GM12878 (cell line): ENCODE results near the gene TCF7L2. TPM values are rescaled to one million over a fixed set of nuclear protein-coding genes. Genes with fewer than 3 reads are reported as not detected.

Experiments
- ATAC-seq: fragments of 200-7000 bp; cut with Tn5 transposase; 3 replicates; pipeline ENCODE4 v1.9.1; 2020; ENCODE audit warnings: mild to moderate bottlenecking, moderate library complexity
- BruUV-seq: library from RNA; stranded (reverse); fragments of 400-500 nt; replicated peaks from 2 replicates; lab custom pipeline; 2021; lab: Mats Ljungman, UMichigan
- CTCF ChIA-PET: fragments of 300-600 bp; sonication (Branson Sonifier 250); formaldehyde crosslinking; extraction: SDS; loops from one replicate; lab custom pipeline; 2021; ENCODE audit warnings: inconsistent platforms; lab: Yijun Ruan, JAX
- POLR2A ChIA-PET: fragments of 350-600 bp; formaldehyde crosslinking; extraction: SDS; loops from one replicate; lab custom pipeline; 2021; ENCODE audit warnings: inconsistent platforms; lab: Charles Lee
- RAD21 ChIA-PET: fragments of 300-600 bp; sonication (Branson Sonifier 250); formaldehyde crosslinking; loops from one replicate; lab custom pipeline; 2023; ENCODE audit warnings: antibody characterized with exemption; ENCODE audit not compliant: unreplicated experiment; lab: Charles Lee
- SMC1A ChIA-PET: fragments of 300-600 bp; sonication (Branson Sonifier 250); formaldehyde crosslinking; loops from one replicate; lab custom pipeline; 2023; ENCODE audit not compliant: unreplicated experiment, uncharacterized antibody; lab: Charles Lee
- DNase-seq: peaks from one replicate; pipeline ENCODE4 v3.0.0-alpha.2; 2011; ENCODE audit warnings: low read depth, low spot score
- FAIRE-seq: peaks from 3 replicates; lab custom pipeline; 2011; peaks lifted over from hg19 to GRCh38; lab: Jason Lieb, UNC
- H2AFZ ChIP-seq: 2 replicates; pipeline ENCODE4 v1.6.0; 2011; ENCODE audit warnings: low read depth, low read length, control low read depth; ENCODE audit not compliant: control insufficient read depth
- H3K27ac ChIP-seq: 2 replicates; pipeline ENCODE4 v1.5.1; 2011; ENCODE audit warnings: control low read depth; ENCODE audit not compliant: control insufficient read depth, insufficient read depth
- H3K27me3 ChIP-seq, 2 experiments: replicated peaks in 1 of 2; 2 replicates each; pipeline versions ENCODE4 v1.6.0 to v1.6.1; 2011; ENCODE audit warnings: low read length in 1 of 2; ENCODE audit not compliant: control insufficient read depth in 2 of 2, insufficient read depth in 2 of 2
- H3K36me3 ChIP-seq, 2 experiments: 2 replicates each; pipeline ENCODE4 v1.5.1; 2011; ENCODE audit warnings: low read length in 1 of 2; ENCODE audit not compliant: control insufficient read depth in 2 of 2, insufficient read depth in 2 of 2
- H3K4me1 ChIP-seq: 2 replicates; pipeline ENCODE4 v1.6.1; 2011; ENCODE audit warnings: mild to moderate bottlenecking, low read length, moderate library complexity, mixed read lengths; ENCODE audit not compliant: control insufficient read depth, insufficient read depth
- H3K4me2 ChIP-seq: 2 replicates; pipeline ENCODE4 v1.6.0; 2011; ENCODE audit warnings: control low read depth; ENCODE audit not compliant: control insufficient read depth, insufficient read depth
- H3K4me3 ChIP-seq: fragments of 200-600 bp; sonication (generic); 2 replicates; pipeline ENCODE4 v1.5.1; 2016
- H3K79me2 ChIP-seq: 2 replicates; pipeline ENCODE4 v1.6.0; 2011; ENCODE audit warnings: low read length; ENCODE audit not compliant: control insufficient read depth, insufficient read depth
- H3K9ac ChIP-seq: 2 replicates; pipeline ENCODE4 v1.8.0; 2011; ENCODE audit warnings: low read length, control low read depth, mixed read lengths; ENCODE audit not compliant: control insufficient read depth, insufficient read depth
- H3K9me3 ChIP-seq: replicated peaks from 3 replicates; pipeline ENCODE4 v1.5.1; 2011; ENCODE audit warnings: mild to moderate bottlenecking, low read length; ENCODE audit not compliant: control insufficient read depth, insufficient read depth
- H4K20me1 ChIP-seq: 2 replicates; pipeline ENCODE4 v1.6.0; 2011; ENCODE audit not compliant: control insufficient read depth, insufficient read depth
- GABPA ChIP-seq: IDR thresholded peaks from 2 replicates; pipeline ENCODE4 v1.6.1; 2014; ENCODE audit warnings: antibody characterized with exemption, low read depth, mild to moderate bottlenecking, inconsistent platforms
- HDAC6 ChIP-seq: fragments of 200-600 bp; sonication (generic); IDR thresholded peaks from one replicate; pipeline ENCODE4 v1.8.0; 2017; ENCODE audit warnings: antibody characterized with exemption; ENCODE audit not compliant: unreplicated experiment
- NFXL1 ChIP-seq: fragments of 450-650 bp; IDR thresholded peaks from 2 replicates; pipeline ENCODE4 v1.6.1; 2017; ENCODE audit warnings: antibody characterized with exemption, mild to moderate bottlenecking, borderline replicate concordance
- PAX5 ChIP-seq: IDR thresholded peaks from 2 replicates; pipeline ENCODE4 v1.6.1; 2011; ENCODE audit warnings: low read depth, low read length, borderline replicate concordance
- RB1 ChIP-seq: fragments of 450-650 bp; formaldehyde crosslinking; IDR thresholded peaks from 2 replicates; pipeline ENCODE4 v1.6.1; 2017; ENCODE audit warnings: mild to moderate bottlenecking, borderline replicate concordance
- RFX5 ChIP-seq: IDR thresholded peaks from 2 replicates; pipeline ENCODE4 v1.6.1; 2011; ENCODE audit warnings: low read depth, low read length, improper control_type of control experiment
- RUNX3 ChIP-seq: IDR thresholded peaks from 2 replicates; pipeline ENCODE4 v1.6.1; 2012; ENCODE audit warnings: low read length, inconsistent platforms
- SPI1 ChIP-seq: IDR thresholded peaks from 2 replicates; pipeline ENCODE4 v1.6.1; 2011; ENCODE audit warnings: low read depth, mild to moderate bottlenecking, low read length, moderate library complexity, borderline replicate concordance; ENCODE audit not compliant: insufficient read depth
- STAT3 ChIP-seq: IDR thresholded peaks from 2 replicates; pipeline ENCODE4 v1.6.1; 2011; ENCODE audit warnings: low read depth, low read length, improper control_type of control experiment
- ZBTB33 ChIP-seq: fragments of 450-650 bp; IDR thresholded peaks from 2 replicates; pipeline ENCODE4 v1.6.1; 2017; ENCODE audit warnings: mild to moderate bottlenecking
- WGBS: methylation state at CpG from one replicate; pipeline ENCODE4 v1.1.6; 2016; ENCODE audit warnings: low lambda C conversion rate; ENCODE audit not compliant: insufficient replicate concordance, insufficient coverage; ENCODE audit errors: missing lambda C conversion rate; 5-methylcytosine and 5-hydroxymethylcytosine counted together
- in situ Hi-C: fragments of 300-500 bp; cut with MboI; formaldehyde crosslinking; loops from 9 replicates; pipeline ENCODE4 v1.14.3; 2018; ENCODE audit warnings: mixed read lengths
- intact Hi-C: fragments of 100-400 bp; cut with micrococcal nuclease; formaldehyde crosslinking; loops from one replicate; pipeline ENCODE4 v1.14.2; 2022; ENCODE audit not compliant: unreplicated experiment
- polyA plus RNA-seq, 11 experiments: library from polyadenylated mRNA; depleted of rRNA in 4 of 11; unstranded in 6 of 11; stranded (reverse) in 5 of 11; fragments of >200 nt; fragmentation: Nextera tagmentation in 4 of 11; fragmentation: Illumina TruSeq in 1 of 11; extraction: Ambion mirVana in 4 of 11; extraction: Trizol in 1 of 11; gene quantifications; 1 replicate in 1 of 11; 2 replicates in 10 of 11; pipeline versions ENCODE4 v1.2.1 to v1.2.3, GENCODE V29; 2011 to 2016; ENCODE audit warnings: inconsistent platforms in 2 of 11, missing spikeins in 2 of 11, low read depth in 1 of 11
- total RNA-seq, 4 experiments: library from RNA; depleted of rRNA in 3 of 4; stranded (reverse); fragments of >200 nt in 3 of 4; fragmentation: Illumina TruSeq in 1 of 4; extraction: Trizol in 1 of 4; gene quantifications; 2 replicates each; pipeline versions ENCODE4 v1.2.1 to v1.2.3, GENCODE V29; 2013 to 2021
- TF ChIP-seq, protein P1 (sequence below): IDR thresholded peaks from 2 replicates; pipeline ENCODE4 v1.6.1; 2011; ENCODE audit warnings: mild to moderate bottlenecking, low read depth, low read length, moderate library complexity; ENCODE audit not compliant: insufficient replicate concordance
- TF ChIP-seq, protein P2 (sequence below): fragments of 450-650 bp; IDR thresholded peaks from 2 replicates; pipeline ENCODE4 v1.6.1; 2016; ENCODE audit warnings: mild to moderate bottlenecking
- TF ChIP-seq, protein P3 (sequence below): fragments of 450-650 bp; IDR thresholded peaks from 2 replicates; pipeline ENCODE4 v1.6.1; 2018; ENCODE audit warnings: mild to moderate bottlenecking, low read depth, moderate library complexity; ENCODE audit not compliant: partially characterized antibody

The TCF7L2 gene
- total and polyA plus RNA-seq, 10 of the 15 experiments (the other 5 are each of a cell fraction or from before 2014, with no cell fraction given), result 0.02 to 1.1 (median 0.35) TPM; not detected in 4

DNA sequence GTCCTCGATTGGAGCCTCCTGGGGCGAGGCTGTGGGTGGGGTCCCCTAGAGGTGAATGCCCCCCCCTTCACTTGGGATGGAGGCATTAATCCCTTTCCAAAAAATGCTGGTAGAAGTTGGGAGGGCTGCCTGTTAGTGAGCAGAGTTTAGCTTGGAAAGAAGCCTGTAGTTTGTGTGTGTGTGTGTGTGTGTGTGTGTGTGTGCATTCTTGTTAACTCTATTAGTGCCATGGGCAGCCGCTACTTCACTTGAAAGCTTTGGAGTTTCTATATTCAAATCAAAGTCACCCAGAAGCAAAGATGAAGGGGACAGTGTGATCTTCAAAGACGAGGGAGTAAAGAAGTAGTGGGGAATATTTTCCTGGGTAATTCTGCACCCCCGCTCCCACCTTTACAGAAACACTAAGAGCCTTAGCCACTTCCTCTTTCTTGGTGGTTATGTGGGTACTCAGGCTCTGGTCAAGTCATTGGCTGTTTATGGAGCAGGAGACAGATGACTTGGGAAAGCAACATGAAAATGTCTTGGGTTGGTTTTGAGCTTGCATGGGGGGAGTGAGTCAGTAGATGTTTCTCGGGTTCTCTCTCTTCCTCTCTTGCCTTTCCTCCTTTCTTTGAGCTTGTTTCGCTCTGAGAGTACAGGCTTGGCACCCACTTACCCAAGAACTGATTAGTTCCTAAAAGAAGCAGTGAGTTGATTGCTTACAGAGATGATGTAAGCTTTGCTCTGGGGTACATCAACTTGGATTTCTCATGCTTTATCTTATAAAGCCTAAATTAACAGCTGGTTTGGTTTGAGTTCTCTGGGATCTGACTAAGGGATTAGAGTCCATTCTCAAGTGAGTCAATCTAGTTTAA lies 35.9 kb downstream of the TCF7L2 start:
- peak; percentile 13 for DNase-seq
- Histone ChIP-seq H3K27ac (no peak overlapping the region), H3K4me2 (no peak overlapping the region), H2AFZ (no peak overlapping the region), H3K9ac (no peak overlapping the region), H3K36me3 (no peaks in the 10 kb centered on the region), H3K27me3 (no peaks in the 10 kb centered on the region), H3K79me2 (no peaks in the 10 kb centered on the region), H3K4me1 (no peaks in the 10 kb centered on the region; the same call in none of the 2 replicates), H4K20me1 (no peaks in the 10 kb centered on the region), H3K4me3 (no peak overlapping the region), H3K9me3 (peaks cover 3% of the 10 kb centered on the region; the same call in 2 of the 3 replicates)
- ChIA-PET SMC1A (interaction anchor here (1.4 to 1.7 kb wide), 2 partner anchors 27 to 459 kb away, joined by 5 read pairs; no protein-coding TSS in a partner anchor), RAD21 (interaction anchor here (0.7 kb wide), 1 partner anchor 58 kb away, joined by 3 read pairs; no protein-coding TSS in a partner anchor), POLR2A (interaction anchor here (0.6 kb wide), 1 partner anchor 1026 kb away, joined by 5 read pairs; no protein-coding TSS in a partner anchor), CTCF (interaction anchor here (0.6 kb wide), 1 partner anchor 731 kb away, joined by 3 read pairs; no protein-coding TSS in a partner anchor)
- WGBS, result 8% methylated on average over 7 of the region's 7 CpGs
- peak; percentile 28 for ATAC-seq
- in situ Hi-C loops, result no loop called here
- intact Hi-C loops, result no loop called here
- no TSS peak for BruUV-seq
- FAIRE-seq, result no peak
- TF ChIP-seq, protein P1, sequence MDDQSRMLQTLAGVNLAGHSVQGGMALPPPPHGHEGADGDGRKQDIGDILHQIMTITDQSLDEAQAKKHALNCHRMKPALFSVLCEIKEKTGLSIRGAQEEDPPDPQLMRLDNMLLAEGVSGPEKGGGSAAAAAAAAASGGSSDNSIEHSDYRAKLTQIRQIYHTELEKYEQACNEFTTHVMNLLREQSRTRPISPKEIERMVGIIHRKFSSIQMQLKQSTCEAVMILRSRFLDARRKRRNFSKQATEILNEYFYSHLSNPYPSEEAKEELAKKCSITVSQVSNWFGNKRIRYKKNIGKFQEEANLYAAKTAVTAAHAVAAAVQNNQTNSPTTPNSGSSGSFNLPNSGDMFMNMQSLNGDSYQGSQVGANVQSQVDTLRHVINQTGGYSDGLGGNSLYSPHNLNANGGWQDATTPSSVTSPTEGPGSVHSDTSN, result no peak
- TF ChIP-seq NFXL1 (no peak), RB1 (no peak), RFX5 (no peak), HDAC6 (no peak), RUNX3 (peak; percentile 74), STAT3 (no peak), GABPA (no peak), SPI1 (peak; percentile 88), PAX5 (peak; percentile 20; the same call in 1 of the 2 replicates), ZBTB33 (no peak)
- TF ChIP-seq, protein P2, sequence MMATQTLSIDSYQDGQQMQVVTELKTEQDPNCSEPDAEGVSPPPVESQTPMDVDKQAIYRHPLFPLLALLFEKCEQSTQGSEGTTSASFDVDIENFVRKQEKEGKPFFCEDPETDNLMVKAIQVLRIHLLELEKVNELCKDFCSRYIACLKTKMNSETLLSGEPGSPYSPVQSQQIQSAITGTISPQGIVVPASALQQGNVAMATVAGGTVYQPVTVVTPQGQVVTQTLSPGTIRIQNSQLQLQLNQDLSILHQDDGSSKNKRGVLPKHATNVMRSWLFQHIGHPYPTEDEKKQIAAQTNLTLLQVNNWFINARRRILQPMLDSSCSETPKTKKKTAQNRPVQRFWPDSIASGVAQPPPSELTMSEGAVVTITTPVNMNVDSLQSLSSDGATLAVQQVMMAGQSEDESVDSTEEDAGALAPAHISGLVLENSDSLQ, result no peak
- TF ChIP-seq, protein P3, sequence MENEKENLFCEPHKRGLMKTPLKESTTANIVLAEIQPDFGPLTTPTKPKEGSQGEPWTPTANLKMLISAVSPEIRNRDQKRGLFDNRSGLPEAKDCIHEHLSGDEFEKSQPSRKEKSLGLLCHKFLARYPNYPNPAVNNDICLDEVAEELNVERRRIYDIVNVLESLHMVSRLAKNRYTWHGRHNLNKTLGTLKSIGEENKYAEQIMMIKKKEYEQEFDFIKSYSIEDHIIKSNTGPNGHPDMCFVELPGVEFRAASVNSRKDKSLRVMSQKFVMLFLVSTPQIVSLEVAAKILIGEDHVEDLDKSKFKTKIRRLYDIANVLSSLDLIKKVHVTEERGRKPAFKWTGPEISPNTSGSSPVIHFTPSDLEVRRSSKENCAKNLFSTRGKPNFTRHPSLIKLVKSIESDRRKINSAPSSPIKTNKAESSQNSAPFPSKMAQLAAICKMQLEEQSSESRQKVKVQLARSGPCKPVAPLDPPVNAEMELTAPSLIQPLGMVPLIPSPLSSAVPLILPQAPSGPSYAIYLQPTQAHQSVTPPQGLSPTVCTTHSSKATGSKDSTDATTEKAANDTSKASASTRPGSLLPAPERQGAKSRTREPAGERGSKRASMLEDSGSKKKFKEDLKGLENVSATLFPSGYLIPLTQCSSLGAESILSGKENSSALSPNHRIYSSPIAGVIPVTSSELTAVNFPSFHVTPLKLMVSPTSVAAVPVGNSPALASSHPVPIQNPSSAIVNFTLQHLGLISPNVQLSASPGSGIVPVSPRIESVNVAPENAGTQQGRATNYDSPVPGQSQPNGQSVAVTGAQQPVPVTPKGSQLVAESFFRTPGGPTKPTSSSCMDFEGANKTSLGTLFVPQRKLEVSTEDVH, result no peak
